Endometrial microvascular endothelial cells (primary cell): ENCODE results near the gene AIMP1. TPM values are rescaled to one million over a fixed set of nuclear protein-coding genes. Genes with fewer than 3 reads are reported as not detected.

Source experiments
- in situ Hi-C: cut with HindIII; loops from 2 replicates; pipeline ENCODE4 v1.10.0; 2017; ENCODE audit warnings: low sequenced_read_pairs, low pct_unique_long_range_greater_than_20kb; ENCODE audit errors: inconsistent ontology term
- total RNA-seq: library from RNA; depleted of rRNA; stranded (reverse); fragments of >200 nt; gene quantifications from one replicate; pipeline ENCODE4 v1.2.3, GENCODE V29; 2015; ENCODE audit errors: inconsistent ontology term

The AIMP1 gene
- total RNA-seq, result 25.5 TPM

DNA sequence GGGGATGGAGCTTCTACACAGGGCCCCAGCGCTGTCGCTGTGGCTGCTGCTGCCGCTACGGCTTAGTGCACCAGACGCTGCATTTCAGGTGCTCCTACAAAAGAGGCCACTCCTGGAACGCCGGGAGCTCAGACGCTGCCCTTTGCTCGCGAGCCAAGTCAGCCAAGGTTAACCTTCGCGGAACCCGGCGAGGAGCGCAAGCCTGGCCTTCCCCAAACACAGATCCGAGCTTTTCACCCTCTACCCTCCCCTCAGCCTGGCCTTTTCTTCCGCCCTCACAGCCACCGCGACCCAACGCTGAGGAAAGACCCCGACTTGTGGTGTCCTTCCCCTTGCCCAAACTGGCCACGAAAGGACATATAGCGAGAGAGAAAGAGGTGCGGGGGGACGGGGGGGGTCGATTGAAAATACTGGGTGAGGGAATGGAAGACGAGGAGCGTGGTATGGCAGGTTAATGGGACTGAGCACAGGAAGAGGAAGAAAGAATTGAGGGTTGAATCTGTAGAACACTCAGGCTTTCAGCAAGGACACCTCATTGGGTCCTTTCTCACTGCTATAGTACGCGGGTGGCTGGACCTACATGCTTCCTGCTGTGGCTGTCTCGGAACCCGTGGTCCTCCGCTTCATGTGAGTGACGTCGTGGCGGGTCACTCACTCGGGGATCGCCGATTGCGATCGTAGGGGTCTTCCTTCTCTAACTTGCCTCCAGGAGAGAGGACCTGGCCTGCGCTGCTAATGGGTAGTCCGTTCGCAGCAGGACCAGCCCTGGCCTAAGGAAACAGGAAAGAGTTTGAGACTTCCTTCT is at the start of gene AIMP1, which contains the start of gene TBCK:
TSS of gene AIMP1 (plus strand) at position 583 of the 805 bp plus-strand sequence. CDS start 8,460 bp downstream, outside the sequence.
TSS of gene TBCK (minus strand) at position 242 of the 805 bp plus-strand sequence. CDS start 7,249 bp downstream, outside the sequence.
- in situ Hi-C loops, result no loop called here

- in situ Hi-C loops, result no loop called here
These were observed 47.6 kb upstream of the AIMP1 start for GRCh38 chr4:106268786-106269185.

GRCh38 chr4:106269711-106270110 is 46.6 kb upstream of the AIMP1 start:
- in situ Hi-C loops, result no loop called here

DNA sequence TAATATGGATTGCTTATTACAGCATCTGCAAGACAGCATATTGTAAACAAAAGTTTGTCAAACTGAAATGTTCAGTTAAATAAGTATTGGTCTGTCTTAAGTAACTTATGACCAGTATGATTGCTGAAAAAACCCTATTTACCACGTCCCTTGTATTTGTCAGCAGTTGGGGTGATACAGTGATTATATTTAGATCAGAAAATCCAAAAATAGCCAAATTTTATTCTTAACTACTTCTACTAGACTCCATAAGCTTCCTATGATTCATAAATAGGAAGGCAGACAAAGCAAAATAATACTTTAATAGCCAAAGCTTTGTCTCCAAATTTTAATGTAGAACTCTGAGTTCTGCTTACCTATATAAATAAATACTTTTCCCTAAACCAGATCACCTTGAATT is 45.6 kb upstream of the AIMP1 start:
- in situ Hi-C loops, result no loop called here

GRCh38 chr4:106273831-106274230 is 42.5 kb upstream of the AIMP1 start:
- in situ Hi-C loops, result no loop called here

DNA sequence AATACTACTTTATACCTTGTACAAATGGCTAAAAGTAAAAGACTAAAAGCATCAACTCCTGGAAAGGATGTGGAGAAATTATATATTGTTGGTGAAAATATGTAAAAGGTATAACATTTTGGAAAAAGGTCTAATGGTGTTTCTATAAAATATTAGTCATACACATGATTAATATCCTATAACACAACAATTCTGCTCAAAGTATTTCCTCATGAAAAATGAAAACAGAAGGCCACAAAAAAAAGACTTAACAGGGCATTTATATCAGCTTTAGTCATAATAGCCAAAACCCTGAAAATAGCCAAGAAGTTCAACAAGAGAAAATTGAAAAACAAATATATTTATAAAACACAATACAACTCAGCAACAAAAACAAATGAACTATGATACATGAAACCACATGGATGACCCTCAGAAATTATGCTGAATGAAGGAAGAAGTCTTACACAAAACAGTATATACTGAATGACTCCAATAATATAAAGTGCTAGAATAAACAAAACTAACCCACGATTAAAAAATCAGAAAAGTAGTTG is 39.1 kb upstream of the AIMP1 start:
- in situ Hi-C loops, result no loop called here

- in situ Hi-C loops, result no loop called here
These were observed 32.1 kb upstream of the AIMP1 start for GRCh38 chr4:106284227-106284626.

GRCh38 chr4:106286611-106287010 is 29.7 kb upstream of the AIMP1 start:
- in situ Hi-C loops, result no loop called here

GRCh38 chr4:106287353-106287969 is 28.9 kb upstream of the AIMP1 start:
- in situ Hi-C loops, result no loop called here

- in situ Hi-C loops, result no loop called here
These were observed 26.6 kb upstream of the AIMP1 start for GRCh38 chr4:106289737-106290136.

DNA sequence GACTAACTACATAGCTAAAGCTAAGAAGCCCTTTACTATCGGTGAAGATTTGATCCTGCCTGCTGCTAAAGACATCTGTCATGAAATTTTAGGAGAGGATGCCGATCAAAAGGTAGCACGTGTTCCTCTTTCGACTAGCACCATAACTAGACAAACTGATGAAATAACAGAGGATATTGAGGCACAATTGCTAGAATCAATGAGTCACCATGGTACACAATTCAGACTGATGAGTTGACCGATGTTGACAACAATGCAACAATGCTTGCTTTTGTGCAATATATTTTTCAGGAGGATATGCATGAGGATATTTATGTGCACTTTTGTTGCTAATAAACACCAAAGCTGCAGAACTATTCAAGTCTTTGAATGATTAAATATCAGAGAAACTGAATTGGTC is 24.7 kb upstream of the AIMP1 start:
- in situ Hi-C loops, result no loop called here

DNA sequence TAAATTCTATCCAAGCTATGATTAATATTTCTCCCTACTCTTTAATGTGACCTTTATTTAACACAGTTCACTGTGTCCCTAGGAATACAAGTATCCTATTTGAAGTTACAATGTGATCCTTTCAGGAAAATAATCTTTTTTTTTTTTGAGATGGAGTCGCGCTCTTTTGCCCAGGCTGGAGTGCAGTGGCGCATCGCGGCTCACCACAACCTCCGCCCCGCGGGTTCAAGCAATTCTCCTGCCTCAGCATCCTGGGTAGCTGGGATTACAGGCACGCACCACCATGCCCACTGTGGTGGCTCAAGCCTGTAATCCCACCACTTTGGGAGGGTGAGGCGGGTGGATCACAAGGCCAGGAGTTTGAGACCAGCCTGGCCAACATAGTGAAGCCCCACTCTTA is 22.3 kb upstream of the AIMP1 start:
- in situ Hi-C loops, result no loop called here

GRCh38 chr4:106297245-106298035 is 18.9 kb upstream of the AIMP1 start:
- in situ Hi-C loops, result no loop called here

- in situ Hi-C loops, result no loop called here
These were observed 16.4 kb upstream of the AIMP1 start for GRCh38 chr4:106299977-106300376.

DNA sequence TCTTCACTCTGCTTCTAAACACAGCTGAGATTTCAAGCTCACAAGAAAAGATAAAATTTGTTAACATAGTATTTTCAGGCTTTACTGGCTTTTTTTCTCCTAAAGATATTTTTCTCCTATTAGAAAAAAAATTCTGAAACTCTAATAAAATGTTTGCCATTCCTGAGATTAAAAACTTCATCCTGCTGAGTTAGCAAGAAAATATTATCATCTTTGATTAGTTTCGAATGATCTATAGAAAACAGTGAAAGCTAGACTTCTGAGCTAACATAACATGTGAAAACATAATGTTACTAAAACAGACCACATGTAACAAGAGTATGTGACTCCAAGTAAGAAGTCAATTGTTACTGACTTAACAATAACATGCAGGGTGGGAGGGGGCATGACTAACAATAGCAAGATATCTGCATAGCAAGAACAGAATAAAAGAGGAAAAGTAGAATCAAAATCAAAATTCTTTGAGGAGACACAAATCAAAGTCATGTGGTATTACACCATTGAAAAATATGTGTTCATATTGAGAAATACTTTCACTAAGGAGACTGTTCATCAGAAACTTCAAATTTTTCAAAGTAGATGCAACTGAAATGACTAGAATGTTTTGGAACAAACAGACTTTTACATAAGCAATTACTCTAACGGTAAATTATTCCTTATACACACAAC is 14.8 kb upstream of the AIMP1 start:
- in situ Hi-C loops, result no loop called here

GRCh38 chr4:106302062-106302438 is 14.3 kb upstream of the AIMP1 start:
- in situ Hi-C loops, result no loop called here

DNA sequence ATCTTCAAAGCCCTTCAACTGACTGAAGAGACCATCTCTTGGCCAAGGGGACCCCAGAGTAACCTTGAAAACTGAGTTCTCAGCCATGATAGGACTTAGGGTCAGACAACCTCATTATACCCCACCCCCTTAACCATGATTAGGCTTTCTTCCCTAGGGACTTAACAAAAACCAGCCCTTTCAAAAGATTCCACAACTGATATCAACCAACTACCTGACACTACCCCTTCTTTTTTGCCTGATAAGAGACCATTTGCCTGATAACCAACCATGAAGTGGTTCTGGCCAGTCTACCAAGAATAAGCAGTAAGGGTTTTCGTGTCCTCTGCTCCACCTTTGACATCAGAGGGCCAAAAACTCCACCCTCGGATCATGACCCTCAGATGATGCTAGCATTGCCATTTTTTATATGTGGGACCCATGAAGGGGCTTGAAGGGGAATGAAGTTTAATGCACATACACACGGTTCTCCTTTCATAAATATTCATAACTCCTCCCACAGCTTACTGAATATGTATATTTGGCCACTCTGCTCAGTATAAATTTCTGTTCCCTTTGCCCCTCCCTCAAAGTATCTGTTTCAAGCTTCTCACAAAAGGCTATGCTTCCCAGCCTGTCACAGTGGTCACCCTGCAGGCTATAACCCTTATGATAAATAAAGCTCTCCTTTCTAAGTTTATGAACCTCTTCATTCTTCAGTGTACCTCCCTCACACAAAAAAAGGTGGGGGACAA is 12.6 kb upstream of the AIMP1 start:
- in situ Hi-C loops, result no loop called here

GRCh38 chr4:106304632-106305031 is 11.7 kb upstream of the AIMP1 start:
- in situ Hi-C loops, result no loop called here
